Neural crest cell (in vitro differentiated cells): ENCODE measurements around the gene ULK4. TPM values are rescaled to one million over a fixed set of nuclear protein-coding genes. Genes with fewer than 3 reads are reported as not detected.
A peak's percentile ranks its signal among the peaks of the same experiment; 100 is the strongest.

Experiments
- DNase-seq: peaks from one replicate; pipeline ENCODE4 v3.0.0; 2021; ENCODE audit warnings: low read depth, mixed read lengths, low spot score
- H3K27ac Mint-ChIP-seq: one replicate; pipeline ENCODE4 v1.8.0; 2021; ENCODE audit warnings: mild to moderate bottlenecking, mixed read lengths; ENCODE audit not compliant: unreplicated experiment
- H3K27me3 Mint-ChIP-seq: 2 replicates; pipeline ENCODE4 v1.8.0; 2021; ENCODE audit warnings: low read depth, mild to moderate bottlenecking, mixed read lengths
- H3K36me3 Mint-ChIP-seq: 2 replicates; pipeline ENCODE4 v1.8.0; 2021; ENCODE audit warnings: low read depth, mild to moderate bottlenecking, mixed read lengths
- H3K4me1 Mint-ChIP-seq: 2 replicates; pipeline ENCODE4 v1.8.0; 2021; ENCODE audit warnings: mixed read lengths
- H3K4me3 Mint-ChIP-seq: one replicate; pipeline ENCODE4 v1.8.0; 2021; ENCODE audit warnings: mild to moderate bottlenecking, mixed read lengths
- H3K9me3 Mint-ChIP-seq: 2 replicates; pipeline ENCODE4 v1.8.0; 2021; ENCODE audit warnings: mixed read lengths
- total RNA-seq: library from RNA; stranded (reverse); gene quantifications from 2 replicates; pipeline ENCODE4 v1.2.1, GENCODE V29; 2021
- TF ChIP-seq, protein P1 (sequence below): fragments of 200-600 bp; sonication (generic); conservative IDR thresholded peaks from 2 replicates; pipeline ENCODE4 v1.5.0; 2021; ENCODE audit warnings: antibody characterized with exemption, mild to moderate bottlenecking

The ULK4 gene
- total RNA-seq, 1 donor from 2014 or later, result 10.2 TPM

DNA sequence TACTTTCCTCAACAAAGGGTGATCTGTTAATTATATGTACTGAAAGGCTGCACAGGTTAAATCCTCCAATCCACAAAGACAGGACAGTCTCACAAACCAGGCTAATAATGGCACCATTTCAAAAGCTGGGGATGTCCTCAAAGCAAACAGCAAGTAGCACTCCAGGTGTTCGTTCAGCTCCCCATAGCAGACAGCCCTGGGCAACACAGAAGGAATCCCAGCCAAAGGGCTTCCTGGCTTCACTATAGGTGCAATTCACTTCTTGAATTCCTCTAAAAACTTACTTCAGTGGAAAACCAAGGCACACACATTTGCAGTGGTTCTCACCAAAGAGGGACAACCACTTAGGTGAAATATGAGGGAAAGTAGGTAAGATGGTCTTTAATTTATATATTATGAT lies 595.9 kb downstream of the ULK4 start:
- no peak for DNase-seq
- no peak overlapping the region for H3K4me3 Mint-ChIP-seq
- peaks cover under 1% of the 10 kb centered on the region for H3K27me3 Mint-ChIP-seq
- no peak overlapping the region for H3K27ac Mint-ChIP-seq
- H3K36me3 Mint-ChIP-seq, result no peaks in the 10 kb centered on the region
- H3K4me1 Mint-ChIP-seq, result peaks cover 44% of the 10 kb centered on the region
- H3K9me3 Mint-ChIP-seq, result no peaks in the 10 kb centered on the region
- TF ChIP-seq, protein P1, sequence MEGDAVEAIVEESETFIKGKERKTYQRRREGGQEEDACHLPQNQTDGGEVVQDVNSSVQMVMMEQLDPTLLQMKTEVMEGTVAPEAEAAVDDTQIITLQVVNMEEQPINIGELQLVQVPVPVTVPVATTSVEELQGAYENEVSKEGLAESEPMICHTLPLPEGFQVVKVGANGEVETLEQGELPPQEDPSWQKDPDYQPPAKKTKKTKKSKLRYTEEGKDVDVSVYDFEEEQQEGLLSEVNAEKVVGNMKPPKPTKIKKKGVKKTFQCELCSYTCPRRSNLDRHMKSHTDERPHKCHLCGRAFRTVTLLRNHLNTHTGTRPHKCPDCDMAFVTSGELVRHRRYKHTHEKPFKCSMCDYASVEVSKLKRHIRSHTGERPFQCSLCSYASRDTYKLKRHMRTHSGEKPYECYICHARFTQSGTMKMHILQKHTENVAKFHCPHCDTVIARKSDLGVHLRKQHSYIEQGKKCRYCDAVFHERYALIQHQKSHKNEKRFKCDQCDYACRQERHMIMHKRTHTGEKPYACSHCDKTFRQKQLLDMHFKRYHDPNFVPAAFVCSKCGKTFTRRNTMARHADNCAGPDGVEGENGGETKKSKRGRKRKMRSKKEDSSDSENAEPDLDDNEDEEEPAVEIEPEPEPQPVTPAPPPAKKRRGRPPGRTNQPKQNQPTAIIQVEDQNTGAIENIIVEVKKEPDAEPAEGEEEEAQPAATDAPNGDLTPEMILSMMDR, result no peak

DNA sequence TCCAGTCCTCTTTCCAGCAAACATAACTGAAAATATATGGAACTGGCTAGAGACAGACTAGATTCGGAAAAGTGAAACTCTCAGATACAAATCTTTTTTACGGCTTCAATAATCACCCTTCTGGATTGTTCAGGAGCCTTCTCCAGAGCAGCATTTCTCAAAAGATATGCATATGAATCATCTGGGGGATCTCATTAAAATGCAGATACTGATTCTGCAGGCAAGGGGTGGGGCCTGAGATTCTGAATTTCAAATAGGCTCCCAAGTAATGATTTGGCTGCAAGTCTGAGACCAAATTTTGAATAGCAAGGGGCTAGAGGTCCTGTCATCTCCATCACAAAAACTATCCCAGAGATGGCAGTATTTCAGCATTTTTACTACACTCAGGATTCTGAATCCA lies 597.2 kb downstream of the ULK4 start:
- H3K4me3 Mint-ChIP-seq, result no peak overlapping the region
- no peaks in the 10 kb centered on the region for H3K9me3 Mint-ChIP-seq
- peaks cover 8% of the 10 kb centered on the region for H3K27me3 Mint-ChIP-seq
- no peaks in the 10 kb centered on the region for H3K36me3 Mint-ChIP-seq
- H3K27ac Mint-ChIP-seq, result no peak overlapping the region
- TF ChIP-seq, protein P1, result no peak
- no peak for DNase-seq
- peaks cover 37% of the 10 kb centered on the region for H3K4me1 Mint-ChIP-seq

DNA sequence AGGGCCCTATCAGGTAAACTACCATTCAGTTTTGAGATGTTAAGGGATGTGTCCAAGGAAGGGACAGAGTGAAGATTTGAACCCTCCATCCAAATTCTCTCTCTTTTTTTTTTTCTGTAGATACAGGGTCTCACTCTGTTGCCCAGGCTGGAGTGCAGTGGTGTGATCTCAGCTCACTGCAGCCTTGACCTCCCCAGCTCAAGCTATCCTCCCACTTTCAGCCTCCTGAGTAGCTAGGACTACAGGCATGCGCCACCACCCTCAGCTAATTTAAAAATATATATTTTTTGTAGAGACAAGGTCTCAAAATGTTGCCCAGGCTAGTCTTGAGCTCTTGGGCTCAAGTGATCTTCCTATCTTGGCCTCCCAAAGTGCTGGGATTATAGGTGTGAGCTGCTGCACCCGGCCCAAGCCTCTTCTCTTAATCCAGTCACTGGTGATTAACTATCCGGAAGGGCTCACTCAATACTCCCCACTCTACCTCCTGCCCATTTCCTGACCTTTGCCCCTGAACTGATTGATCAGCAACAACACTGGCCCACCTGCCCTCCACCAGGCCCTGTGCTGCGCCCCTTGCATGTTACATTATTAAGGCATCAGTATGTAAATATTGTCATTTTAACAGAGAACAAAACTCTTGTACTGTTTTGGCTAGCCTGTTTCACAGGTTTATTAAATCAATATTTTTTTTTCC lies 597.9 kb downstream of the ULK4 start:
- H3K9me3 Mint-ChIP-seq, result no peaks in the 10 kb centered on the region
- H3K27me3 Mint-ChIP-seq, result peaks cover 13% of the 10 kb centered on the region
- no peak overlapping the region for H3K4me3 Mint-ChIP-seq
- TF ChIP-seq, protein P1, result no peak
- H3K4me1 Mint-ChIP-seq, result peaks cover 36% of the 10 kb centered on the region
- no peak for DNase-seq
- peaks cover 4% of the 10 kb centered on the region for H3K36me3 Mint-ChIP-seq
- H3K27ac Mint-ChIP-seq, result no peak overlapping the region

DNA sequence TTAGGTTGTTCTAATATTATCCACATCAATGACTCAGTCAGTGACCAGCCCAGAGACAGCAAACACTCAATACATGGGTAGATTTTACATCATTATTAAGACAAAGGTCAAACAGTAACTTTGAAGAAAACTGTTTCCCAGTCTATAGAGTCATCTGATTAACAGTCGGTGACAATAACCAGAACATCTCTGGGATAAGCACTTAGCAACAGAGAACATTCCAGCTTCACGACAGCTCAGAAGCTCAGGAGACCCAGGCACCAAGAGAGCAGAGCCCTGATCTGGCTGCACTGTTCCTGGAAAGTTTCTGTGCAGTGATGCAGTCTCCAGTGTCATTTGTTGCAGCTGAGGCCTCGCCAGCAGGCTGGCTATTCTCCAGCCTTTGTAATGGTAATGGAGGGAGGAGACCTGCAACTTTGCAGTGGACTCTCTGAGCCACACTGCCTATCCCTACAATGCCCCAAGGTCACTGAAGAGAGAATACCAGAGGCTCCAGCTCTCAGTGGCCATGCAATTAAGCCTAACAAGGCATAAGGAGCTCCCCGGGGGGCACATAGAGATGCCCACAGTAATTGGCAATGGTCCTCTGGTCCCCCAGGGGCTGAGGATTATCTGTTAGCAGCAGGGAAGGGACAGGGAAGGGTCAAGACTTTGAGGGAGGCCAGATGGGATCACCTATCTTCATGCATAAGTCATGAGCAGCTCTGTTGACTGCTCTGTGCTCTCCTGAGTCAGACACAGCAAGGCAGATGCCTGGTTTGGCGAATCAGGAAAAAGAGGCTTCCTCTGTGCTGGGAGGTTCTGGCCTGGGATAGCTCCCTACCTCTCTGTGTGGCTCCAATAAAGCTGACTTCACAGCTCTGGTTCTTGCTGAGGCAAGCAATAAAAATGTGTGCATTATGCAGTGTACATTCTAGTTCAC lies 599.0 kb downstream of the ULK4 start:
- peaks cover 36% of the 10 kb centered on the region for H3K4me1 Mint-ChIP-seq
- TF ChIP-seq, protein P1, result no peak
- H3K27me3 Mint-ChIP-seq, result peaks cover 16% of the 10 kb centered on the region
- H3K9me3 Mint-ChIP-seq, result no peaks in the 10 kb centered on the region
- peaks cover 4% of the 10 kb centered on the region for H3K36me3 Mint-ChIP-seq
- H3K4me3 Mint-ChIP-seq, result no peak overlapping the region
- peak; percentile 34 for DNase-seq
- H3K27ac Mint-ChIP-seq, result no peak overlapping the region

DNA sequence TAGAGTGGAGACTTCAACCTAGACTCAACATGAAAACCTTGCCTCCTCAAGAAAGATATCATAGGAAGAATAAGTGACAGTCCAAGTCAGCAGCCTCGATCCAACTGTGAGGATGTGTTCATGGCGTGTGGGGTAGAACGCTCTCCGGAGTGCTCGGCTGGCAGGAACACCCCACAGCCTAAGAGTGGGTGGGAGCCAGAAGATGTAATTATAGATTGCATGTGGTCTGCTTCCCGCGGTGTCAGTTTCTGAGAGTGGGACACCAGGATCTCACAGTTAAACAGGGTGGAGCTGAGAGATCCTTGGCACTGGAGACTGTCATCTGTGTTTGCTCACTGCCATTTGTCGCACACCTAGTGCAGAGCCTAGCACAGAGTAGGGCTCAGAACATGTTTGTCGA lies 604.6 kb downstream of the ULK4 start:
- H3K27ac Mint-ChIP-seq, result no peak overlapping the region
- H3K9me3 Mint-ChIP-seq, result no peaks in the 10 kb centered on the region
- peaks cover 4% of the 10 kb centered on the region for H3K36me3 Mint-ChIP-seq
- peaks cover 4% of the 10 kb centered on the region for H3K4me1 Mint-ChIP-seq
- no peak overlapping the region for H3K4me3 Mint-ChIP-seq
- TF ChIP-seq, protein P1, result no peak
- no peak for DNase-seq
- H3K27me3 Mint-ChIP-seq, result peaks cover 16% of the 10 kb centered on the region
